ENCODE results near the gene TMEM108. TPM values are rescaled to one million over a fixed set of nuclear protein-coding genes. Genes with fewer than 3 reads are reported as not detected.

Gene TMEM108
- total and polyA plus RNA-seq, 2 of the 4 experiments (the other 2 are of a cell fraction): 0.18 to 2.2 TPM

- in situ Hi-C loops (cut with MboI; ENCODE audit: low sequenced_read_pairs) (no loop called here), dilution Hi-C loops (cut with HindIII; ENCODE audit: low sequenced_read_pairs, unreplicated experiment) (no loop called here), intact Hi-C loops (cut with micrococcal nuclease) (no loop called here)
- BruUV-seq (replicated peaks): no TSS peak
- Histone ChIP-seq H2AK9ac (replicated peaks; ENCODE audit: low read depth, low read length, poor library complexity) (no peak overlapping the region), H3K79me1 (ENCODE audit: low read depth in 1 of 2, low read length in 2 of 2) (peaks cover 3 to 14% of the 10 kb centered on the region in 2 experiments; a peak in 1 of 4 replicates), H2AFZ (replicated peaks; ENCODE audit: low read length, poor library complexity) (no peak overlapping the region), H3K27me3 (ENCODE audit: control insufficient read depth, insufficient read depth, low read length) (no peaks in the 10 kb centered on the region), H4K91ac (ENCODE audit: insufficient read depth, low read depth, low read length) (no peak overlapping the region), H2BK15ac (ENCODE audit: low read depth, low read length) (no peak overlapping the region), H4K5ac (ENCODE audit: low read depth, low read length) (no peak overlapping the region), H2BK120ac (ENCODE audit: low read depth, low read length) (no peak overlapping the region), H3K4me3 (ENCODE audit: insufficient read depth, low read depth, low read length) (no peak overlapping the region), H3K9me3 (ENCODE audit: control insufficient read depth, insufficient read depth, low read length) (peaks cover 2% of the 10 kb centered on the region; the same call in 1 of the 2 replicates), H3K4me2 (ENCODE audit: low read depth, low read length) (no peak overlapping the region), H2AK5ac (ENCODE audit: low read depth, low read length) (no peak overlapping the region), H3K4ac (ENCODE audit: low read depth, low read length) (no peak overlapping the region; the same call in 1 of the 2 replicates), H3K56ac (ENCODE audit: extremely low read depth, insufficient read depth, low read length) (no peak overlapping the region), H3K27ac (ENCODE audit: insufficient read depth, low read length) (no peak overlapping the region), H2BK5ac (ENCODE audit: low read depth, low read length, poor library complexity, severe bottlenecking) (no peak overlapping the region), H3K9ac (ENCODE audit: low read depth, low read length) (no peak overlapping the region), H3K18ac (ENCODE audit: low read depth, low read length) (no peak overlapping the region), H3K36me3 (ENCODE audit: control insufficient read depth, insufficient read depth, low read length) (no peaks in the 10 kb centered on the region), H3K23ac (ENCODE audit: low read depth, low read length) (no peak overlapping the region), H3K14ac (replicated peaks; ENCODE audit: low read depth, low read length) (no peak overlapping the region), H3K4me1 (ENCODE audit: control insufficient read depth, insufficient read depth, low read length) (peaks cover 2% of the 10 kb centered on the region; the same call in 1 of the 2 replicates), H2BK20ac (ENCODE audit: low read depth, low read length) (no peak overlapping the region), H4K8ac (ENCODE audit: low read depth in 2 of 2, low read length in 2 of 2) (no peak overlapping the region), H4K20me1 (ENCODE audit: insufficient read depth, low read length) (no peaks in the 10 kb centered on the region), H3K9me1 (ENCODE audit: insufficient read depth, low read length) (peaks cover 9% of the 10 kb centered on the region; the same call in 1 of the 2 replicates)
- DNase-seq (no peak), ATAC-seq (ENCODE audit: low read depth) (no peak)
- no CpG with 5 or more reads among the region's 4 CpGs for WGBS, 2 experiments (ENCODE audit: extremely low coverage in 2 of 2, insufficient read length in 1 of 2)
- ChIA-PET CTCF (interaction anchor here (1.1 to 1.6 kb wide), 2 partner anchors 33 to 349 kb away, joined by 3 to 5 read pairs; no protein-coding TSS in a partner anchor), POLR2A (ENCODE audit: unreplicated experiment) (no interaction called here)
- TF ChIP-seq MAFK (IDR thresholded peaks at IDR 0.05; ENCODE audit: low read depth, low read length) (peak; percentile 74), MXI1 (IDR thresholded peaks at IDR 0.05; ENCODE audit: borderline replicate concordance, low read depth, low read length) (no peak), POLR2A (IDR thresholded peaks at IDR 0.05; ENCODE audit: low read depth, low read length) (no peak), RAD21 (IDR thresholded peaks at IDR 0.05; ENCODE audit: low read length) (no peak)
Observed at GRCh38 chr3:133390715-133391114, 352.5 kb downstream of the TMEM108 start.
